Urinary bladder (tissue), 4 donors: ENCODE measurements around the gene SNX3. TPM values are rescaled to one million over a fixed set of nuclear protein-coding genes. Genes with fewer than 3 reads are reported as not detected.
A peak's percentile ranks its signal among the peaks of the same experiment; 100 is the strongest.

Source experiments
- DNase-seq: peaks from one replicate; pipeline ENCODE4 v3.0.0-alpha.2; 2015; ENCODE audit errors: extremely low spot score
- H3K27ac ChIP-seq: one replicate; pipeline ENCODE4 v1.5.1; 2013; ENCODE audit warnings: low read depth, mild to moderate bottlenecking, moderate library complexity
- H3K36me3 ChIP-seq: one replicate; pipeline ENCODE4 v1.6.1; 2013; ENCODE audit warnings: mild to moderate bottlenecking, moderate library complexity; ENCODE audit not compliant: insufficient read depth
- H3K4me1 ChIP-seq: one replicate; pipeline ENCODE4 v1.6.1; 2013; ENCODE audit warnings: mild to moderate bottlenecking, moderate library complexity; ENCODE audit not compliant: insufficient read depth
- H3K4me3 ChIP-seq: one replicate; pipeline ENCODE4 v1.5.1; 2013; ENCODE audit warnings: low read depth, low read length
- WGBS: extraction: QIAGEN DNeasy Blood & Tissue Kit; methylation state at CpG from one replicate; pipeline ENCODE4 v1.1.7; 2013; 5-methylcytosine and 5-hydroxymethylcytosine counted together
- polyA plus RNA-seq: library from polyadenylated mRNA; stranded (reverse); fragments of 200-250 nt; gene quantifications from one replicate; pipeline ENCODE4 v1.2.3, GENCODE V29; 2013
- total RNA-seq: library from RNA; depleted of rRNA; stranded (reverse); fragments of >200 nt; gene quantifications from one replicate; pipeline ENCODE4 v1.2.3, GENCODE V29; 2014
- donor health status: healthy with polysubstance abuse.
- donor health status: healthy.

The SNX3 gene
- total and polyA plus RNA-seq, 2 donors = 250 to 265 TPM

GRCh38 chr6:108180266-108180665 lies 80.6 kb downstream of the SNX3 start:
- no peaks in the 10 kb centered on the region for H3K36me3 ChIP-seq
- H3K27ac ChIP-seq = no peak overlapping the region
- DNase-seq = no peak
- H3K4me3 ChIP-seq = no peak overlapping the region
- 16% methylated on average over 1 of the region's 1 CpG for WGBS
- H3K4me1 ChIP-seq = no peaks in the 10 kb centered on the region

DNA sequence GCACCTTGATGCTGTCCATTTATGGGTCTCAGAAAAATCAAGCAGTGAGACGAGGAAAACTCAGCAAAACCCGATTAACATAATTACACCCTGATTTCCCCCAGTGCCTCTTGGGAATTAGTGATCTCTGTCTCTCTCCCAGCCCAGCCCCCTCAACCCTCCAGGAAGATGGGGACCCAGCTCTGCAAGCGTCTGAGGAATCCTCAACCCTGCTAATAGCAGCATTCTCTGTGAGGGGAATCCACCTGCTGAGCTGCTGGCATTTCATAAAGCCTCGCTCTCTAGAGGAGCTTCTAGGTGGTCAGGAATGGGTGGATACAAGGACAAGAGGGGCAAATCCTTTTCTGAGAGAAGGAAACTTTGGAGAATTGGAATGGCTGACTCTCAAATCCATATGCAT lies 81.1 kb downstream of the SNX3 start:
- DNase-seq = no peak
- Histone ChIP-seq H3K27ac (no peak overlapping the region), H3K4me3 (no peak overlapping the region), H3K4me1 (no peaks in the 10 kb centered on the region), H3K36me3 (no peaks in the 10 kb centered on the region)
- WGBS = 14% methylated on average over 4 of the region's 4 CpGs

- H3K27ac ChIP-seq = no peak overlapping the region
- no peaks in the 10 kb centered on the region for H3K4me1 ChIP-seq
- no peak for DNase-seq
- H3K36me3 ChIP-seq = no peaks in the 10 kb centered on the region
- WGBS = 9% methylated on average over 46 of the region's 46 CpGs
- H3K4me3 ChIP-seq = no peak overlapping the region
These were observed 84.4 kb downstream of the SNX3 start for GRCh38 chr6:108176281-108177089.

DNA sequence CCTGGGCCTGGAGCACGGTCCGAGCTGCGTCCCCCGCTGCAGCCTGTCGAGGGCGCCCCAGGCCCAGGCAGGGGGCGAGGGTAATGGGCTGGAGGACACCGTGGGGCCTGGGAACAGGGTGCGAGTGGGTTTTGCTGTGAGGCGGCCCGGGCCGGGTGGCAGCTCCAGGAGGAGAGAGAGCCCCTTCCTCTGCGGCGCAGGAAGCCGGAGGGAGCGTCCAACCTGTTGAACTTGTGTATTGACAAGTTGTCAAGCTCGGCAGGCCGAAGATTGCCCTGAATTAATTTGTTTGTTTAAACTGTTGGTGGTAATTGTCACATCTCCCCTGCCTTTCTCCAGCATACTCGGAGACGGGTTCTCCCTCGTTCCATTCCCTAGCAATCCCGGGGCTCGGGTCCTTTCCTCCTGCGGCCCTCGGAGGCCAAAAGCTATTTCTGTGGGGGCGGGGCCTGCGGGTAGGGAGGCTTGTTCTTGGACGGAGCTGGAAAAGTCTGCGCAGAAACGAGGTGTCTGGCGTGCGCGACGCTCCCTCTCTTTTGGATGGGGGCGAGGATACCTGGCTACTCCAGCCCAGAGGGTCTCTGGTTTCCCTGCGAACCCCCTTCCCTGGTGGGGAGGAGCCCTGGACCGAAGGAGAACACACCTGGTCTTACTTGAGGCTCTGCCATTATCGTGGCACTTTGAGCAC lies 85.1 kb downstream of the SNX3 start:
- WGBS = 2% methylated on average over 38 of the region's 38 CpGs
- Histone ChIP-seq H3K36me3 (no peaks in the 10 kb centered on the region), H3K27ac (no peak overlapping the region), H3K4me3 (peak overlapping the region; percentile 13), H3K4me1 (no peaks in the 10 kb centered on the region)
- DNase-seq = no peak

DNA sequence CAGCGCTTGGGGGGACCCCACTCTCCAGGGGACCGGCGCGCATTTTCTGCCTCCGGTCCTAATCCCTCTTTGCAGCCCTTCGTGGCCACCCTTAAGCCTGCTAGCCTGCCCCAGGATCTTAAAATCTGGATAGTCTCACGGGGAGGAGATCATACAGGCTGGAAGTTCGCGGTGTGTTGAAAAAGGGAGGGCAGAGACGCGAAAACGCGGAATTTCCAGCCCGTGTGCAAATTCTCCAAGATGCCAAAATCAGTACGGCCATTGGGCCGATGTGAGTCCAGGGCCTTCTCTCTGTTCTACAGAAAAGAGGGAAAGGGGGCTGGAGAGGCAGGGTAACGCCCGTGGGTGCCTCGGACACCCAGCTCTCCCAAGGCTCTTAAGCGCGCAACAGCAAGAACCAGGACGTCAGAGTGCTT lies 85.7 kb downstream of the SNX3 start:
- DNase-seq = no peak
- no peak overlapping the region for H3K27ac ChIP-seq
- peak overlapping the region; percentile 13 for H3K4me3 ChIP-seq
- H3K36me3 ChIP-seq = no peaks in the 10 kb centered on the region
- H3K4me1 ChIP-seq = no peaks in the 10 kb centered on the region
- 8% methylated on average over 22 of the region's 22 CpGs for whole genome bisulfite sequencing

GRCh38 chr6:108174371-108175175 lies 86.3 kb downstream of the SNX3 start:
- H3K36me3 ChIP-seq = no peaks in the 10 kb centered on the region
- no peaks in the 10 kb centered on the region for H3K4me1 ChIP-seq
- H3K4me3 ChIP-seq = no peak overlapping the region
- no peak overlapping the region for H3K27ac ChIP-seq
- no peak for DNase-seq
- WGBS = 10% methylated on average over 43 of the region's 43 CpGs

- no peaks in the 10 kb centered on the region for H3K36me3 ChIP-seq
- 32% methylated on average over 3 of the region's 3 CpGs for WGBS
- no peak overlapping the region for H3K4me3 ChIP-seq
- H3K4me1 ChIP-seq = peaks cover 1% of the 10 kb centered on the region
- DNase-seq = no peak
- no peak overlapping the region for H3K27ac ChIP-seq
These were observed 88.8 kb downstream of the SNX3 start for GRCh38 chr6:108171918-108172516.

- H3K36me3 ChIP-seq = no peaks in the 10 kb centered on the region
- no peak overlapping the region for H3K4me3 ChIP-seq
- peaks cover 1% of the 10 kb centered on the region for H3K4me1 ChIP-seq
- WGBS = 31% methylated on average over 21 of the region's 21 CpGs
- H3K27ac ChIP-seq = no peak overlapping the region
- no peak for DNase-seq
These were observed 89.4 kb downstream of the SNX3 start for GRCh38 chr6:108171291-108171917.

GRCh38 chr6:108170332-108171290 lies 90.2 kb downstream of the SNX3 start:
- WGBS = 18% methylated on average over 31 of the region's 31 CpGs
- Histone ChIP-seq H3K36me3 (no peaks in the 10 kb centered on the region), H3K4me1 (peaks cover 1% of the 10 kb centered on the region), H3K4me3 (no peak overlapping the region), H3K27ac (no peak overlapping the region)
- DNase-seq = no peak

GRCh38 chr6:108169464-108170331 lies 91.1 kb downstream of the SNX3 start:
- no peak overlapping the region for H3K27ac ChIP-seq
- no peaks in the 10 kb centered on the region for H3K36me3 ChIP-seq
- H3K4me3 ChIP-seq = no peak overlapping the region
- no peak for DNase-seq
- WGBS = 6% methylated on average over 55 of the region's 55 CpGs
- H3K4me1 ChIP-seq = peaks cover 1% of the 10 kb centered on the region

DNA sequence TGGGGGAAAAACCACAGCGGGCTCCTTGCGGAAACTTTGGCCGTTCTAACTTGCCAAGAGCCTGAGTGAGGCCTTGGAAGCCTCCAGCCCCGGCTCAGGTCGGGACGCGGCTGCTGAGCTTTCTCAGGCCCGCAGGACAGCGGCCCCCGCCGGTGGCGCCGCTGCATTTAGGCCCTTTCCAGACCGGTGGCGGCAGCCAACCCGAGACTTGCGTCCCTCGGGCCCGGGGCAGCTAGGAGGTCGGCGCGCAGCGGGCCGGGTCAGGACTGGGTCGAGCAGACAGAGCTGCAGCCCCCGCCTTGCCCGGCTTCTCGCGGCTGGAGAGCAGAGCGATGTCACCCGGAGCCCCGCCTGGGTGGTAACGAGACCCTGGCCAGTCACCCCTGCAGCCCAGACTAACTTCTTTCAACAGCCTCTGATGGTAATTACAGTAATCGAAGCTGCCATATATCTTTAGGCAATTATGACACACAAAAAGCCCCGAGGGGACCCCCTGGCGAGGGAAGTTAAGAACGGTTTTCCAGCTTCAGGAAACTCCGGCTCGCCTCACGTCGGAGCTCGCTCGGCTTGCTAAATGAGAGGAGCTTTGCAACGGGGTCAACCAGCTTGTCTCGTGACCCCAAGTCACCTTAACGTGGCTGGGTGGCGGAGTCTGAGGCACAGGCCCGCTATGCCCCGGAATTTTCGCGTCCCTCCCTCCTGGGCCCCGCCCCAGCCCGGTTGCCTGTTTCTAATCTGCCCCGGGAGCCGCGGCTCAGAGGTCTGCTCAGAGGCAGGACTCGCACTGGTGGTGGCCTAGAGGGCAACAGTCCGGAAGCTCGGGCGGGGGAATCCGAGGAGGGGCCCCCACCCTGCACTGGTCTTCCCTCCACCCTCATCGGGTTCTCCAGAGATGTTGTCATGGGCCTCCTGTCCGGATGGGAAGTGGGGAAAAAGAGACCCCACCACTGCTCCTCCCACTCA lies 92.1 kb downstream of the SNX3 start:
- H3K4me1 ChIP-seq = peaks cover 1% of the 10 kb centered on the region

More for the DNA sequence above, 92.1 kb downstream of the SNX3 start:
- WGBS = 5% methylated on average over 63 of the region's 63 CpGs
- H3K4me3 ChIP-seq = peak overlapping the region; percentile 8
- H3K27ac ChIP-seq = no peak overlapping the region
- DNase-seq = no peak
- H3K36me3 ChIP-seq = no peaks in the 10 kb centered on the region
